ENCODE results near the gene EML2.

- TF ChIP-seq CTCF (IDR thresholded peaks at IDR 0.05; ENCODE audit: low read depth, low read length, poor library complexity, severe bottlenecking) (no peak), EZH2phosphoT487 (IDR thresholded peaks at IDR 0.05; ENCODE audit: borderline replicate concordance, low read length) (no peak)
Measured at GRCh38 chr19:45584332-45585157, 54.7 kb downstream of the EML2 start, which contains the start of gene OPA3.
